Liver (tissue), 9 donors: ENCODE measurements around the gene CCDC51. TPM values are rescaled to one million over a fixed set of nuclear protein-coding genes. Genes with fewer than 3 reads are reported as not detected.

Experiments used
- DNase-seq: peaks from one replicate; pipeline ENCODE4 v3.0.0-alpha.2; 2017; ENCODE audit warnings: low spot score
- H3K27ac ChIP-seq, 2 donors: one replicate each; pipeline ENCODE4 v1.7.0; 2013; ENCODE audit warnings: inconsistent platforms in 2 of 2, low read length in 2 of 2, control low read depth in 1 of 2, low read depth in 1 of 2, mild to moderate bottlenecking in 1 of 2
- H3K27me3 ChIP-seq, 4 donors: one replicate each; pipeline versions ENCODE4 v1.6.1 to v1.7.0; 2013; ENCODE audit warnings: low read length in 3 of 4, inconsistent platforms in 1 of 4, mild to moderate bottlenecking in 1 of 4, moderate library complexity in 1 of 4; ENCODE audit not compliant: control insufficient read depth in 4 of 4, insufficient read depth in 4 of 4
- H3K36me3 ChIP-seq, 4 donors: one replicate each; pipeline versions ENCODE4 v1.6.1 to v1.7.0; 2013; ENCODE audit warnings: low read length in 3 of 4, mild to moderate bottlenecking in 3 of 4, low read depth in 1 of 4, moderate library complexity in 1 of 4; ENCODE audit not compliant: control insufficient read depth in 4 of 4, insufficient read depth in 3 of 4
- H3K4me1 ChIP-seq, 4 donors: one replicate each; pipeline versions ENCODE4 v1.6.1 to v1.7.0; 2013; ENCODE audit warnings: low read length in 3 of 4, mild to moderate bottlenecking in 3 of 4, moderate library complexity in 1 of 4; ENCODE audit not compliant: control insufficient read depth in 4 of 4, insufficient read depth in 4 of 4
- H3K4me3 ChIP-seq, 3 donors: one replicate each; pipeline versions ENCODE4 v1.6.1 to v1.7.0; 2013; ENCODE audit warnings: low read length in 3 of 3, control low read depth in 1 of 3, low read depth in 1 of 3, mild to moderate bottlenecking in 1 of 3
- H3K9ac ChIP-seq, 2 donors: one replicate each; pipeline ENCODE4 v1.7.0; 2013; ENCODE audit warnings: low read length in 2 of 2, mild to moderate bottlenecking in 2 of 2, moderate library complexity in 2 of 2, control low read depth in 1 of 2, low read depth in 1 of 2
- H3K9me3 ChIP-seq, 4 donors: one replicate each; pipeline versions ENCODE4 v1.6.1 to v1.7.0; 2013; ENCODE audit warnings: low read length in 3 of 4; ENCODE audit not compliant: control insufficient read depth in 4 of 4
- EGR1 ChIP-seq, 2 donors: IDR thresholded peaks; 2 replicates each; pipeline ENCODE4 v1.6.1; 2016 to 2018; ENCODE audit warnings: antibody characterized with exemption in 2 of 2, low read depth in 2 of 2
- FOXA2 ChIP-seq: IDR thresholded peaks from 2 replicates; pipeline ENCODE4 v1.6.1; 2016; ENCODE audit warnings: antibody characterized with exemption
- GABPA ChIP-seq, 2 donors: IDR thresholded peaks in 1 of 2; conservative IDR thresholded peaks in 1 of 2; 2 replicates each; pipeline ENCODE4 v1.6.1; 2016; ENCODE audit warnings: antibody characterized with exemption in 2 of 2, mild to moderate bottlenecking in 1 of 2, moderate library complexity in 1 of 2
- HNF4A ChIP-seq, 2 donors: conservative IDR thresholded peaks; 2 replicates each; pipeline ENCODE4 v1.6.1; 2016; ENCODE audit warnings: antibody characterized with exemption in 2 of 2, mild to moderate bottlenecking in 2 of 2
- HNF4G ChIP-seq: IDR thresholded peaks from 2 replicates; pipeline ENCODE4 v1.6.1; 2016; ENCODE audit warnings: antibody characterized with exemption
- JUND ChIP-seq, 2 donors: IDR thresholded peaks; 2 replicates each; pipeline ENCODE4 v1.6.1; 2016; ENCODE audit warnings: antibody characterized with exemption in 2 of 2
- MAX ChIP-seq: IDR thresholded peaks from 2 replicates; pipeline ENCODE4 v1.6.1; 2016; ENCODE audit warnings: antibody characterized with exemption
- NR2F2 ChIP-seq: IDR thresholded peaks from 2 replicates; pipeline ENCODE4 v1.6.1; 2016; ENCODE audit warnings: antibody characterized with exemption
- RAD21 ChIP-seq, 2 donors: IDR thresholded peaks; 2 replicates each; pipeline ENCODE4 v1.6.1; 2016; ENCODE audit warnings: antibody characterized with exemption in 2 of 2, mild to moderate bottlenecking in 2 of 2
- RXRA ChIP-seq, 2 donors: IDR thresholded peaks; 2 replicates each; pipeline ENCODE4 v1.6.1; 2017 to 2018; ENCODE audit warnings: antibody characterized with exemption in 2 of 2, mild to moderate bottlenecking in 1 of 2
- SP1 ChIP-seq: IDR thresholded peaks from 2 replicates; pipeline ENCODE4 v1.6.1; 2018; ENCODE audit warnings: antibody characterized with exemption, mild to moderate bottlenecking
- TAF1 ChIP-seq: conservative IDR thresholded peaks from 2 replicates; pipeline ENCODE4 v1.6.1; 2016; ENCODE audit warnings: antibody characterized with exemption, mild to moderate bottlenecking
- YY1 ChIP-seq: IDR thresholded peaks from 2 replicates; pipeline ENCODE4 v1.6.1; 2016; ENCODE audit warnings: antibody characterized with exemption, mild to moderate bottlenecking
- WGBS: extraction: QIAGEN DNeasy Blood & Tissue Kit; methylation state at CpG from one replicate; pipeline ENCODE4 v1.1.7; 2013; 5-methylcytosine and 5-hydroxymethylcytosine counted together
- polyA plus RNA-seq, 2 donors: library from polyadenylated mRNA; stranded (reverse) in 1 of 2; unstranded in 1 of 2; fragments of 200-250 nt in 1 of 2; fragments of >200 nt in 1 of 2; fragmentation: Nextera tagmentation in 1 of 2; extraction: Ambion mirVana in 1 of 2; gene quantifications; one replicate each; pipeline versions ENCODE4 v1.2.1 to v1.2.3, GENCODE V29; 2013 to 2015
- total RNA-seq, 2 donors: library from RNA; depleted of rRNA; stranded (reverse); fragments of >200 nt; gene quantifications; one replicate each; pipeline ENCODE4 v1.2.3, GENCODE V29; 2014
- TF ChIP-seq, protein P1 (sequence below): IDR thresholded peaks from 2 replicates; pipeline ENCODE4 v1.6.1; 2016; ENCODE audit warnings: antibody characterized with exemption
- TF ChIP-seq, protein P2 (sequence below): IDR thresholded peaks from 2 replicates; pipeline ENCODE4 v1.6.1; 2016; ENCODE audit warnings: antibody characterized with exemption
- donor health status: healthy.
- donor health status: healthy.
- donor health status: healthy.
- donor health status: healthy.
- donor health status: healthy.

Gene CCDC51
- total and polyA plus RNA-seq, 4 donors: 7.9 to 13.7 (median 11.0) TPM

- DNase-seq: no peak
- Histone ChIP-seq H3K27me3 (no peaks in the 10 kb centered on the region), H3K4me1 (peaks cover 23 to 47% (median 43%) of the 10 kb centered on the region in 4 donors), H3K9me3 (no peaks in the 10 kb centered on the region), H3K27ac (peak overlapping the region; percentile 92 to 98), H3K4me3 (peak overlapping the region; percentile 66 to 89 (median 88)), H3K9ac (peak overlapping the region; percentile 65 to 97), H3K36me3 (peaks cover 0 to 5% (median 0%) of the 10 kb centered on the region in 4 donors)
- WGBS: 1% methylated on average over 5 of the region's 5 CpGs
- TF ChIP-seq, protein P1, sequence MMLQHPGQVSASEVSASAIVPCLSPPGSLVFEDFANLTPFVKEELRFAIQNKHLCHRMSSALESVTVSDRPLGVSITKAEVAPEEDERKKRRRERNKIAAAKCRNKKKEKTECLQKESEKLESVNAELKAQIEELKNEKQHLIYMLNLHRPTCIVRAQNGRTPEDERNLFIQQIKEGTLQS: no peak
- TF ChIP-seq HNF4A (conservative IDR thresholded peaks at IDR 0.05): no peak
- TF ChIP-seq EGR1 (IDR thresholded peaks at IDR 0.05; ENCODE audit: low read depth in 2 of 2): no peak
- TF ChIP-seq FOXA2: no peak
- TF ChIP-seq YY1: no peak
- TF ChIP-seq MAX: no peak
- TF ChIP-seq SP1: no peak
- TF ChIP-seq TAF1: no peak
- no peak for TF ChIP-seq GABPA (IDR thresholded peaks at IDR 0.05 in 1 of 2, conservative IDR thresholded peaks at IDR 0.05 in 1 of 2)
- TF ChIP-seq NR2F2: no peak
These were observed 32.7 kb upstream of the CCDC51 start for GRCh38 chr3:48472673-48472922.

- peaks cover 24 to 70% (median 57%) of the 10 kb centered on the region in 4 donors for H3K4me1 ChIP-seq
- H3K4me3 ChIP-seq: no peak overlapping the region
- WGBS: 18% methylated on average over 1 of the region's 1 CpG
- TF ChIP-seq JUND (IDR thresholded peaks at IDR 0.05) (peak; percentile 33 to 50), SP1 (peak; percentile 69), EGR1 (IDR thresholded peaks at IDR 0.05; ENCODE audit: low read depth in 2 of 2) (no peak), RXRA (IDR thresholded peaks at IDR 0.05) (peak; percentile 90 to 94), RAD21 (IDR thresholded peaks at IDR 0.05) (peak in 1 of 2 donors; percentile 37), HNF4A (conservative IDR thresholded peaks at IDR 0.05) (peak; percentile 84), MAX (peak; percentile 47), YY1 (peak; percentile 18), HNF4G (peak; percentile 59), NR2F2 (peak; percentile 95), GABPA (IDR thresholded peaks at IDR 0.05 in 1 of 2, conservative IDR thresholded peaks at IDR 0.05 in 1 of 2) (no peak)
- TF ChIP-seq, protein P2, sequence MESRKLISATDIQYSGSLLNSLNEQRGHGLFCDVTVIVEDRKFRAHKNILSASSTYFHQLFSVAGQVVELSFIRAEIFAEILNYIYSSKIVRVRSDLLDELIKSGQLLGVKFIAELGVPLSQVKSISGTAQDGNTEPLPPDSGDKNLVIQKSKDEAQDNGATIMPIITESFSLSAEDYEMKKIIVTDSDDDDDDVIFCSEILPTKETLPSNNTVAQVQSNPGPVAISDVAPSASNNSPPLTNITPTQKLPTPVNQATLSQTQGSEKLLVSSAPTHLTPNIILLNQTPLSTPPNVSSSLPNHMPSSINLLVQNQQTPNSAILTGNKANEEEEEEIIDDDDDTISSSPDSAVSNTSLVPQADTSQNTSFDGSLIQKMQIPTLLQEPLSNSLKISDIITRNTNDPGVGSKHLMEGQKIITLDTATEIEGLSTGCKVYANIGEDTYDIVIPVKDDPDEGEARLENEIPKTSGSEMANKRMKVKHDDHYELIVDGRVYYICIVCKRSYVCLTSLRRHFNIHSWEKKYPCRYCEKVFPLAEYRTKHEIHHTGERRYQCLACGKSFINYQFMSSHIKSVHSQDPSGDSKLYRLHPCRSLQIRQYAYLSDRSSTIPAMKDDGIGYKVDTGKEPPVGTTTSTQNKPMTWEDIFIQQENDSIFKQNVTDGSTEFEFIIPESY: no peak
- TF ChIP-seq, protein P1: no peak
- peak overlapping the region; percentile 2 to 52 for H3K27ac ChIP-seq
- no peaks in the 10 kb centered on the region for H3K9me3 ChIP-seq
- DNase-seq: no peak
- H3K27me3 ChIP-seq: no peaks in the 10 kb centered on the region
- H3K36me3 ChIP-seq: peaks cover 0 to 5% (median 0%) of the 10 kb centered on the region in 4 donors
- no peak overlapping the region for H3K9ac ChIP-seq
These were observed 30.4 kb upstream of the CCDC51 start for GRCh38 chr3:48470286-48470685.
